PC-9 (cell line): ENCODE results near the gene ABCD3.

Experiments
- EZH2 ChIP-seq: fragments of 200-600 bp; sonication (generic); IDR thresholded peaks from 2 replicates; pipeline ENCODE4 v1.8.0; 2017; ENCODE audit warnings: antibody characterized with exemption, low read depth
- TF ChIP-seq, protein P1 (sequence below): fragments of 200-600 bp; sonication (generic); conservative IDR thresholded peaks from 2 replicates; pipeline ENCODE4 v1.6.1; 2017; ENCODE audit warnings: mixed run types, antibody characterized with exemption, mild to moderate bottlenecking, moderate library complexity

DNA sequence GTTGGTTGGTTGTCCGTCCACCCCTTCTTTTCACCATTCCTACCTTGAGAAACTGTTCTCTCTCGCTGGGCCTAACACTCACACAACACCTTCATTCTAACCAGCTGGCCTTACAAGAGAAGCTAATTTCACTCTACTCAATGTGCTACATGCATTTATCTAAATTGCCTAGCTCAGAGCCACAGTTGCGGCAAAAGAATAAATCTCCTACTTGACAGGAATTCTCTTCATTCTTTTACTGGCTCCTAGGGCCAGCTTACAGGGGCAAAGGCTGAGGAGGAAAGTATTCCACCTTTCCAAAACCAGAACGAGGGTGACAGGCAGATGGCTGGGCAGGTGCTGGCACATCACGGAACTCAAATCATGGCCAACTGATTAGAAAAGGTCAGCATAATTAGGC lies 116.9 kb downstream of the ABCD3 start:
- TF ChIP-seq, protein P1, sequence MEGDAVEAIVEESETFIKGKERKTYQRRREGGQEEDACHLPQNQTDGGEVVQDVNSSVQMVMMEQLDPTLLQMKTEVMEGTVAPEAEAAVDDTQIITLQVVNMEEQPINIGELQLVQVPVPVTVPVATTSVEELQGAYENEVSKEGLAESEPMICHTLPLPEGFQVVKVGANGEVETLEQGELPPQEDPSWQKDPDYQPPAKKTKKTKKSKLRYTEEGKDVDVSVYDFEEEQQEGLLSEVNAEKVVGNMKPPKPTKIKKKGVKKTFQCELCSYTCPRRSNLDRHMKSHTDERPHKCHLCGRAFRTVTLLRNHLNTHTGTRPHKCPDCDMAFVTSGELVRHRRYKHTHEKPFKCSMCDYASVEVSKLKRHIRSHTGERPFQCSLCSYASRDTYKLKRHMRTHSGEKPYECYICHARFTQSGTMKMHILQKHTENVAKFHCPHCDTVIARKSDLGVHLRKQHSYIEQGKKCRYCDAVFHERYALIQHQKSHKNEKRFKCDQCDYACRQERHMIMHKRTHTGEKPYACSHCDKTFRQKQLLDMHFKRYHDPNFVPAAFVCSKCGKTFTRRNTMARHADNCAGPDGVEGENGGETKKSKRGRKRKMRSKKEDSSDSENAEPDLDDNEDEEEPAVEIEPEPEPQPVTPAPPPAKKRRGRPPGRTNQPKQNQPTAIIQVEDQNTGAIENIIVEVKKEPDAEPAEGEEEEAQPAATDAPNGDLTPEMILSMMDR, result no peak
- TF ChIP-seq EZH2, result no peak
